ENCODE data around the gene CRIM1.
"Not testable (repeated sequence)": the region's sequence is repeated elsewhere in the genome, so short reads cannot be mapped to it uniquely, and the experiment has no call there.

CRIM1 gene

GRCh38 chr2:36354811-36355150 lies 797 bp upstream of the CRIM1 start:
- no peak for DNase-seq (ENCODE audit: low spot score)

GRCh38 chr2:36355890-36356297 lies 316 bp downstream of the CRIM1 start:
- DNase-seq (ENCODE audit: low spot score) = no peak

GRCh38 chr2:36356298-36356989 lies 866 bp downstream of the CRIM1 start:
- DNase-seq (ENCODE audit: low spot score) = peak; percentile 32

- no peak for DNase-seq (ENCODE audit: low spot score)
Observed at GRCh38 chr2:36356990-36357846, 1.6 kb downstream of the CRIM1 start.

GRCh38 chr2:36357847-36358659 lies 2.5 kb downstream of the CRIM1 start:
- DNase-seq (ENCODE audit: low spot score) = no peak

- no peak for DNase-seq (ENCODE audit: low spot score)
Observed at GRCh38 chr2:36359067-36359466, 3.5 kb downstream of the CRIM1 start.

- no peak for DNase-seq (ENCODE audit: low spot score)
Observed at GRCh38 chr2:36360063-36360462, 4.5 kb downstream of the CRIM1 start.

GRCh38 chr2:36360834-36361233 lies 5.3 kb downstream of the CRIM1 start:
- DNase-seq (ENCODE audit: low spot score) = no peak

GRCh38 chr2:36361396-36361795 lies 5.8 kb downstream of the CRIM1 start:
- DNase-seq (ENCODE audit: low spot score) = no peak

- DNase-seq (ENCODE audit: low spot score) = no peak
Observed at GRCh38 chr2:36362291-36362690, 6.7 kb downstream of the CRIM1 start.

- not testable (repeated sequence) for DNase-seq (ENCODE audit: low spot score)
Observed at GRCh38 chr2:36363085-36363484, 7.5 kb downstream of the CRIM1 start.

- no peak for DNase-seq (ENCODE audit: low spot score)
Observed at GRCh38 chr2:36366491-36367120, 11.0 kb downstream of the CRIM1 start.

GRCh38 chr2:36367486-36367885 lies 11.9 kb downstream of the CRIM1 start:
- no peak for DNase-seq (ENCODE audit: low spot score)

- DNase-seq (ENCODE audit: low spot score) = no peak
Observed at GRCh38 chr2:36367895-36368353, 12.3 kb downstream of the CRIM1 start.

- DNase-seq (ENCODE audit: low spot score) = no peak
Observed at GRCh38 chr2:36368438-36368837, 12.9 kb downstream of the CRIM1 start.

- no peak for DNase-seq (ENCODE audit: low spot score)
Observed at GRCh38 chr2:36369163-36369562, 13.6 kb downstream of the CRIM1 start.

- DNase-seq (ENCODE audit: low spot score) = no peak
Observed at GRCh38 chr2:36369716-36370115, 14.1 kb downstream of the CRIM1 start.

- no peak for DNase-seq (ENCODE audit: low spot score)
Observed at GRCh38 chr2:36370281-36370680, 14.7 kb downstream of the CRIM1 start.

- no peak for DNase-seq (ENCODE audit: low spot score)
Observed at GRCh38 chr2:36371070-36371874, 15.7 kb downstream of the CRIM1 start.

GRCh38 chr2:36371928-36372391 lies 16.4 kb downstream of the CRIM1 start:
- no peak for DNase-seq (ENCODE audit: low spot score)
